ENCODE results near the gene PPT1. TPM values are rescaled to one million over a fixed set of nuclear protein-coding genes. Genes with fewer than 3 reads are reported as not detected.
A peak's percentile ranks its signal among the peaks of the same experiment; 100 is the strongest.

Gene PPT1
- total and polyA plus RNA-seq, 2 of the 13 experiments (the other 11 are each of a cell fraction or from before 2014, with no cell fraction given) = 129 TPM

GRCh38 chr1:40143891-40144575, 47.0 kb upstream of the PPT1 start (continued):
- TF ChIP-seq IKZF4 (CRISPR knock-in tag; IDR thresholded peaks at IDR 0.05; ENCODE audit: borderline replicate concordance, low read depth, not compliant biosample characterization) = no peak
- TF ChIP-seq HBP1 (CRISPR knock-in tag; IDR thresholded peaks at IDR 0.05; ENCODE audit: low read depth) = no peak
- TF ChIP-seq ZNF24 (IDR thresholded peaks at IDR 0.05) = no peak
- TF ChIP-seq SMC3 (IDR thresholded peaks at IDR 0.05; ENCODE audit: low read length) = peak; percentile 65
- TF ChIP-seq ZFP37 (CRISPR knock-in tag; IDR thresholded peaks at IDR 0.05; ENCODE audit: borderline replicate concordance) = no peak
- TF ChIP-seq, protein P1, sequence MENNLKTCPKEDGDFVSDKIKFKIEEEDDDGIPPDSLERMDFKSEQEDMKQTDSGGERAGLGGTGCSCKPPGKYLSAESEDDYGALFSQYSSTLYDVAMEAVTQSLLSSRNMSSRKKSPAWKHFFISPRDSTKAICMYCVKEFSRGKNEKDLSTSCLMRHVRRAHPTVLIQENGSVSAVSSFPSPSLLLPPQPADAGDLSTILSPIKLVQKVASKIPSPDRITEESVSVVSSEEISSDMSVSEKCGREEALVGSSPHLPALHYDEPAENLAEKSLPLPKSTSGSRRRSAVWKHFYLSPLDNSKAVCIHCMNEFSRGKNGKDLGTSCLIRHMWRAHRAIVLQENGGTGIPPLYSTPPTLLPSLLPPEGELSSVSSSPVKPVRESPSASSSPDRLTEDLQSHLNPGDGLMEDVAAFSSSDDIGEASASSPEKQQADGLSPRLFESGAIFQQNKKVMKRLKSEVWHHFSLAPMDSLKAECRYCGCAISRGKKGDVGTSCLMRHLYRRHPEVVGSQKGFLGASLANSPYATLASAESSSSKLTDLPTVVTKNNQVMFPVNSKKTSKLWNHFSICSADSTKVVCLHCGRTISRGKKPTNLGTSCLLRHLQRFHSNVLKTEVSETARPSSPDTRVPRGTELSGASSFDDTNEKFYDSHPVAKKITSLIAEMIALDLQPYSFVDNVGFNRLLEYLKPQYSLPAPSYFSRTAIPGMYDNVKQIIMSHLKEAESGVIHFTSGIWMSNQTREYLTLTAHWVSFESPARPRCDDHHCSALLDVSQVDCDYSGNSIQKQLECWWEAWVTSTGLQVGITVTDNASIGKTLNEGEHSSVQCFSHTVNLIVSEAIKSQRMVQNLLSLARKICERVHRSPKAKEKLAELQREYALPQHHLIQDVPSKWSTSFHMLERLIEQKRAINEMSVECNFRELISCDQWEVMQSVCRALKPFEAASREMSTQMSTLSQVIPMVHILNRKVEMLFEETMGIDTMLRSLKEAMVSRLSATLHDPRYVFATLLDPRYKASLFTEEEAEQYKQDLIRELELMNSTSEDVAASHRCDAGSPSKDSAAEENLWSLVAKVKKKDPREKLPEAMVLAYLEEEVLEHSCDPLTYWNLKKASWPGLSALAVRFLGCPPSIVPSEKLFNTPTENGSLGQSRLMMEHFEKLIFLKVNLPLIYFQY (CRISPR knock-in tag; IDR thresholded peaks at IDR 0.05; ENCODE audit: borderline replicate concordance) = no peak
- no peak for TF ChIP-seq MTF2 (CRISPR knock-in tag; IDR thresholded peaks at IDR 0.05; ENCODE audit: borderline replicate concordance)
- no peak for TF ChIP-seq HDAC6 (IDR thresholded peaks at IDR 0.05; ENCODE audit: low read depth, low read length)
- TF ChIP-seq NR3C1 (CRISPR knock-in tag; IDR thresholded peaks at IDR 0.05) = no peak
- TF ChIP-seq CREM (IDR thresholded peaks at IDR 0.05) = no peak
- TF ChIP-seq CREM (CRISPR knock-in tag; IDR thresholded peaks at IDR 0.05) = no peak
- TF ChIP-seq MXD4 (CRISPR knock-in tag; IDR thresholded peaks at IDR 0.05) = no peak
- TF ChIP-seq TAF1 (CRISPR knock-in tag; IDR thresholded peaks at IDR 0.05) = no peak
- TF ChIP-seq RCOR2 (CRISPR knock-in tag; IDR thresholded peaks at IDR 0.05) = 0 out of 2 replicates have a peak, but pooled peaks have one; percentile 29
- TF ChIP-seq AGO2 (optimal IDR thresholded peaks at IDR 0.05; ENCODE audit: low read depth, low read length) = no peak
- TF ChIP-seq NAIF1 (CRISPR knock-in tag; IDR thresholded peaks at IDR 0.05; ENCODE audit: borderline replicate concordance) = no peak
- no peak for TF ChIP-seq ZNF337 (CRISPR knock-in tag; IDR thresholded peaks at IDR 0.05; ENCODE audit: borderline replicate concordance, low read depth)
- no peak for TF ChIP-seq ZNF503 (CRISPR knock-in tag; IDR thresholded peaks at IDR 0.05)
- TF ChIP-seq MIXL1 (CRISPR knock-in tag; IDR thresholded peaks at IDR 0.05) = 0 out of 2 replicates have a peak, but pooled peaks have one; percentile 45
- TF ChIP-seq ATAD3A (CRISPR knock-in tag; IDR thresholded peaks at IDR 0.05) = no peak
- no peak for TF ChIP-seq MAFG (CRISPR knock-in tag; IDR thresholded peaks at IDR 0.05)
- TF ChIP-seq, protein P2, sequence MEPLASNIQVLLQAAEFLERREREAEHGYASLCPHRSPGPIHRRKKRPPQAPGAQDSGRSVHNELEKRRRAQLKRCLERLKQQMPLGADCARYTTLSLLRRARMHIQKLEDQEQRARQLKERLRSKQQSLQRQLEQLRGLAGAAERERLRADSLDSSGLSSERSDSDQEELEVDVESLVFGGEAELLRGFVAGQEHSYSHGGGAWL (CRISPR knock-in tag; IDR thresholded peaks at IDR 0.05) = no peak
- TF ChIP-seq, protein P3, sequence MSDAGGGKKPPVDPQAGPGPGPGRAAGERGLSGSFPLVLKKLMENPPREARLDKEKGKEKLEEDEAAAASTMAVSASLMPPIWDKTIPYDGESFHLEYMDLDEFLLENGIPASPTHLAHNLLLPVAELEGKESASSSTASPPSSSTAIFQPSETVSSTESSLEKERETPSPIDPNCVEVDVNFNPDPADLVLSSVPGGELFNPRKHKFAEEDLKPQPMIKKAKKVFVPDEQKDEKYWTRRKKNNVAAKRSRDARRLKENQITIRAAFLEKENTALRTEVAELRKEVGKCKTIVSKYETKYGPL (CRISPR knock-in tag; IDR thresholded peaks at IDR 0.05) = no peak
- TF ChIP-seq ELF4 (CRISPR knock-in tag; IDR thresholded peaks at IDR 0.05; ENCODE audit: borderline replicate concordance) = no peak
